Measurements from ENCODE around the gene FRMD4B.

DNA sequence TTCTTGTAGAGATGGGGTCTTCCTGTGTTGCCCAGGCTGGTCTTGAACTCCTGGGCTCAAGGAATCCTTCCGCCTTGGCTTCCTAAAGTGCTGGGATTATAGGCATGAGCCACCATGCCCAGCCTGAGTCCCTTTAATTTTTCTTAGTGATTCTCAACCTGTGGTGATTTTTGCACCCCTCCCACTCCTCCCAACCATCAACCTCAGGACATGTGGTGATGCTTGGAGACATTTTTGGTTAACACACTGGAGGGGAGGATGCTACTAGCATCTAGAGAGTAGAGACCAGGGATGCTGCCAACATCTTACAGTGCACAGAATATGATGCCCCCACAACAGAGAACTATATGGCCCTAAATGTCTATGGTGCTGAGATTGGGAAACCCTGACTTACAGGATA lies 180.5 kb downstream of the FRMD4B start:
- TF ChIP-seq TCF7 (IDR thresholded peaks at IDR 0.05; ENCODE audit: borderline replicate concordance) (no peak), POLR2AphosphoS5 (IDR thresholded peaks at IDR 0.05; ENCODE audit: low read length) (no peak), CHD4 (IDR thresholded peaks at IDR 0.05) (no peak), E4F1 (IDR thresholded peaks at IDR 0.05; ENCODE audit: borderline replicate concordance, partially characterized antibody) (no peak), ZNF274 (IDR thresholded peaks at IDR 0.05; ENCODE audit: insufficient read depth, insufficient read length) (no peak)
- TF ChIP-seq, protein P1, sequence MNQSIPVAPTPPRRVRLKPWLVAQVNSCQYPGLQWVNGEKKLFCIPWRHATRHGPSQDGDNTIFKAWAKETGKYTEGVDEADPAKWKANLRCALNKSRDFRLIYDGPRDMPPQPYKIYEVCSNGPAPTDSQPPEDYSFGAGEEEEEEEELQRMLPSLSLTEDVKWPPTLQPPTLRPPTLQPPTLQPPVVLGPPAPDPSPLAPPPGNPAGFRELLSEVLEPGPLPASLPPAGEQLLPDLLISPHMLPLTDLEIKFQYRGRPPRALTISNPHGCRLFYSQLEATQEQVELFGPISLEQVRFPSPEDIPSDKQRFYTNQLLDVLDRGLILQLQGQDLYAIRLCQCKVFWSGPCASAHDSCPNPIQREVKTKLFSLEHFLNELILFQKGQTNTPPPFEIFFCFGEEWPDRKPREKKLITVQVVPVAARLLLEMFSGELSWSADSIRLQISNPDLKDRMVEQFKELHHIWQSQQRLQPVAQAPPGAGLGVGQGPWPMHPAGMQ (IDR thresholded peaks at IDR 0.05; ENCODE audit: borderline replicate concordance) = no peak
